ENCODE measurements around the gene GASK1B. TPM values are rescaled to one million over a fixed set of nuclear protein-coding genes. Genes with fewer than 3 reads are reported as not detected.

The GASK1B gene
- total RNA-seq, result 38.0 and 51.1 TPM in 2 replicates

GRCh38 chr4:158172261-158173258 is at the start of gene GASK1B:
Gene GASK1B, minus strand, starts transcription at chr4:158173025. Its CDS starts 1,650 bp downstream, at chr4:158171375.

GRCh38 chr4:158209825-158210807 is 37.3 kb upstream of the GASK1B start, which contains the start of gene TMEM144:
Gene TMEM144, plus strand, starts transcription at chr4:158210486. Its CDS starts 2,182 bp downstream, at chr4:158212668.

Other genes with a start within 250 kb of the GASK1B start
- 5.5 and 6.3 TPM in 2 replicates for gene TMEM144, start 37.5 kb upstream of the GASK1B start, total RNA-seq